GM06990 (cell line): Measurements from ENCODE around the gene SCGB1D1.

Experiments
- DNase-seq: peaks from one replicate; pipeline ENCODE4 v3.0.0-alpha.2; 2011; ENCODE audit not compliant: insufficient read length; ENCODE audit errors: extremely low read depth
- H3K27me3 ChIP-seq: replicated peaks from 2 replicates; pipeline ENCODE4 v1.6.0; 2011; ENCODE audit warnings: low read length; ENCODE audit not compliant: control insufficient read depth, insufficient read depth
- H3K36me3 ChIP-seq: 2 replicates; pipeline ENCODE4 v1.5.1; 2011; ENCODE audit warnings: low read length; ENCODE audit not compliant: control insufficient read depth, insufficient read depth
- H3K4me3 ChIP-seq: replicated peaks from 2 replicates; pipeline ENCODE4 v1.5.1; 2011; ENCODE audit warnings: low read depth, mild to moderate bottlenecking, control low read depth, low read length
- TF ChIP-seq, protein P1 (sequence below): IDR thresholded peaks from 2 replicates; pipeline ENCODE4 v1.5.1; 2011; ENCODE audit warnings: low read length, control low read depth, mild to moderate bottlenecking, inconsistent platforms; ENCODE audit not compliant: insufficient read depth, poor library complexity, severe bottlenecking

Gene SCGB1D1

DNA sequence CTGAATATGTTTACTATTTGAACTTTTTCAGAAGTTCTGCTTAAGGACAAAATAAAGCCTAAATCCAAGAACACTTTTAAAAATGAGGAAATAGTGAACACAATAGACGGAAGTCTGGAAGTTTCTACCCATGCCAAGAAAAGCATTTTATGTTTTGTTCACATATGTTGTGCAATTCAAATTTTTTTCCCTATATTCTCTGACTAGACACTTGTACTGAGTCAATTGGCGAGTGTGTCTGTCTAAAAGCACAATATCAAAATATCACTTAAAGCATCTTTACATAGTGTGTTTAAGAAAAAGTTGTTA, 37.0 kb upstream of the SCGB1D1 start:
- TF ChIP-seq, protein P1, sequence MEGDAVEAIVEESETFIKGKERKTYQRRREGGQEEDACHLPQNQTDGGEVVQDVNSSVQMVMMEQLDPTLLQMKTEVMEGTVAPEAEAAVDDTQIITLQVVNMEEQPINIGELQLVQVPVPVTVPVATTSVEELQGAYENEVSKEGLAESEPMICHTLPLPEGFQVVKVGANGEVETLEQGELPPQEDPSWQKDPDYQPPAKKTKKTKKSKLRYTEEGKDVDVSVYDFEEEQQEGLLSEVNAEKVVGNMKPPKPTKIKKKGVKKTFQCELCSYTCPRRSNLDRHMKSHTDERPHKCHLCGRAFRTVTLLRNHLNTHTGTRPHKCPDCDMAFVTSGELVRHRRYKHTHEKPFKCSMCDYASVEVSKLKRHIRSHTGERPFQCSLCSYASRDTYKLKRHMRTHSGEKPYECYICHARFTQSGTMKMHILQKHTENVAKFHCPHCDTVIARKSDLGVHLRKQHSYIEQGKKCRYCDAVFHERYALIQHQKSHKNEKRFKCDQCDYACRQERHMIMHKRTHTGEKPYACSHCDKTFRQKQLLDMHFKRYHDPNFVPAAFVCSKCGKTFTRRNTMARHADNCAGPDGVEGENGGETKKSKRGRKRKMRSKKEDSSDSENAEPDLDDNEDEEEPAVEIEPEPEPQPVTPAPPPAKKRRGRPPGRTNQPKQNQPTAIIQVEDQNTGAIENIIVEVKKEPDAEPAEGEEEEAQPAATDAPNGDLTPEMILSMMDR: no peak
- H3K36me3 ChIP-seq: peaks cover 30% of the 10 kb centered on the region
- no peaks in the 10 kb centered on the region for H3K27me3 ChIP-seq
- H3K4me3 ChIP-seq: no peak overlapping the region
- no peak for DNase-seq

DNA sequence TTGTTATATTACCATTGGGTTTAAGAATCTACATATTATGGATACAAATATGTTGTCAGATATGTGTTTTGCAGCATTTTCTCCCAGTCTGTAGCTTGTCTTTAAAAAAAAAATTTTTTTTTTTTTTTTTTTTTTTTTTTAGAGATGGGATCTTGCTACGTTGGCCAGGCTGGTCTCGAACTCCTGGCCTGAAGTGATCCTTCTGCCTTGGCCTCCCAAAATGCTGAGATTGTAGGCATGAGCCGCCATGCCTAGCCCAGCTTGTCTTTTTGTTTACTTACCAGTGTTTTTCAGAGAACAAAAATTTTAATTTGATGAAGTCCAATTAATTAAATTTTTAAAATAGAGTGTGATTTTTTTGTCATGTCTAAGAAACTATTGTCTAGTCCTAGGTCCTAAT, 36.4 kb upstream of the SCGB1D1 start:
- TF ChIP-seq, protein P1: no peak
- no peak for DNase-seq
- Histone ChIP-seq H3K27me3 (no peaks in the 10 kb centered on the region), H3K36me3 (peaks cover 25% of the 10 kb centered on the region), H3K4me3 (no peak overlapping the region)

DNA sequence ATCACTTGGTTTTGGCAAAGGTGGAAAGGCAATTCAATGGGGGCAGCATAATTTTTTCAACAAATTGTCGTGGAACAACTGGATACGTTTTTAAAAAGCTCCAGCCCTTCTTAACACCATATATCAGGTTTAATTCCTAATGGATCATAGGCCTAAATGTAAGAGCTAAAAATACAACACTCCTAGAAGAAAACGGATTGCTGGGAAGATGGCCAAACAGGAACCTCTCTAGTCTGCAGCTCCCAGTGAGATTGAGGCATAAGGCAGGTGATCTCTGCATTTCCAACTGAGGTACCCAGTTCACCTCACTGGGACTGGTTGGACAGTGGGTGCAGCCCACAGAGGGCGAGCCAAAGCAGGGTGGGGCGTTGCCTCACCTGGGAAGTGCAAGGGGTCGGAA, 32.4 kb upstream of the SCGB1D1 start:
- TF ChIP-seq, protein P1: no peak
- no peak for DNase-seq
- Histone ChIP-seq H3K36me3 (peaks cover 2% of the 10 kb centered on the region), H3K27me3 (no peaks in the 10 kb centered on the region), H3K4me3 (no peak overlapping the region)

DNA sequence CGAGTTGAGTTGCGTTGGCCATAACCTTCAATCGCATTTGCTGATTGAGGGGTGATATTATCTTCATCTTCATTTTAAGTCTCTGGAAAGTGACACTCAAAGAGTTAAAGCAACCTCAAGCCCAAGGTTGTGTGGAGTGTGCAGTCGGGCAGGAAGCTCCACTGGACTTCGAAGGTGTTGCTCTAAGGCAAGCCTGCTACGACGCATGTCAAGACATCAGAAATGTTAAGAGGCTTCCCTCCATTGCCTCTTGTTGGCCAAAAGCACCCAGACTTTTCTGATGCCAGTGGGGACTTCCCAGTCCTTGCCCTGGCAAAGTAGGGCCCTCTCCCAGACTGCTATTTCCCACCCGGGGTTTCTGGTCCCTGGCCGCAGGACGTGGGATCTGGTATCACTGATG, 23.6 kb upstream of the SCGB1D1 start:
- DNase-seq: no peak
- H3K4me3 ChIP-seq: no peak overlapping the region
- no peaks in the 10 kb centered on the region for H3K36me3 ChIP-seq
- H3K27me3 ChIP-seq: no peaks in the 10 kb centered on the region; the same call in 1 of the 2 replicates
- TF ChIP-seq, protein P1: no peak

DNA sequence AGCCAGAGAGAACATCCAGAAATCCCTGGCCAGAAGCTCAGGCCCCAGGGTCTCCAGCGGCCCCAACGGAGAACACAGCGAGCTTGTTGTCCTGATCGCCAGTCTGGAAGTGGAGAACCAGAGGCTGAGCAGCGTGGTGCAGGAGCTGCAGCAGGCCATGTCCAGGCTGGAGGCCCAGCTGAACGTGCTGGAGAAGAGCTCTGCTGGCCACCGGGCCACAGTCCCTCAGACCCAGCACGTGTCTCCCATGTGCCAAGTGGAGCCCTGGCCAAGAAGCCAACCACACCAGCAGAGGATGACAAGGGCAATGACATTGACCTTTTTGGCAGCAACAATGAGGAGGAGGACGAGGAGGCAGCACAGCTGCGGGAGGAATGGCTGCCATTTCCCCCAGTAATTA, 20.6 kb upstream of the SCGB1D1 start:
- no peak for DNase-seq
- H3K27me3 ChIP-seq: no peaks in the 10 kb centered on the region; the same call in 1 of the 2 replicates
- H3K4me3 ChIP-seq: no peak overlapping the region
- no peaks in the 10 kb centered on the region for H3K36me3 ChIP-seq
- TF ChIP-seq, protein P1: no peak

DNA sequence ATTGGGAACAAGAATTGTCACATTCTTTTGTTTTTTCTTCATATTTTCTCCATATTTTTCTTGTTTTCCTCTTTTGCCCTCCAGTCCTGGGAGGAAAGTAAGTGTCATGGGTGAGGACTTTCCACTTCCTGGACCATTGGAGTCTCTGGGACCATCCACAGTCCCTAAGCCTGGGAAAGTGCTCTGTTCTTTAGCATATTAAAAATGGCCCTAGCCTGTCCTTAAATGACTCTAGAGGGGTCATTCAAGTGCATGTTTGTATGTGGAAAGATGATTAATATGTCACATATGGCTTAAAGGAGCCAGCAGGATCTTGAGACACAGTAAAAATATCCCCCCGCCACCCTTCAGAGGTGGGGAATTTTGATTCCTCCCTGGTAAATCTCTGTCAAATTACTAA, 20.1 kb upstream of the SCGB1D1 start:
- Histone ChIP-seq H3K36me3 (no peaks in the 10 kb centered on the region), H3K4me3 (no peak overlapping the region), H3K27me3 (no peaks in the 10 kb centered on the region; the same call in 1 of the 2 replicates)
- TF ChIP-seq, protein P1: no peak
- no peak for DNase-seq
